Measurements from ENCODE around the gene PKN2.

DNA sequence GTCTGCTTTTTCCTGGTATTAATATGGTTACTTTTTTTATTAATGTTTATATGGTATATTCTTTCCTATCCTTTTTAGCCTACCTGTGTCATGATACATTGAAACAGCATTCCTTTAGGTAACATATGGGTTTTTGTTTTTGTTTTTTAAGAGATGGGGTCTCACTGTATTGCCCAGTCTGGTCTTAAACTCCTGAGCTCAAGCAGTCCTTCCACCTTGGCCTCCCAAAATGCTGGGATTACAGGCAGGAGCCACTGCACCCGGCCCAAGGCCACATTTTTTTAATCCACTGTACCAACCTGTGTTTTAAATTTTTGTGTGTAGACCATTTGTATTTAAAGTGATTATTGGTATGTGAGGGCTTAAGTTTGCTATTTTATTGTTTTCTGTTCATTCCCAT lies 43.1 kb downstream of the PKN2 start:
- TF ChIP-seq, protein P1, sequence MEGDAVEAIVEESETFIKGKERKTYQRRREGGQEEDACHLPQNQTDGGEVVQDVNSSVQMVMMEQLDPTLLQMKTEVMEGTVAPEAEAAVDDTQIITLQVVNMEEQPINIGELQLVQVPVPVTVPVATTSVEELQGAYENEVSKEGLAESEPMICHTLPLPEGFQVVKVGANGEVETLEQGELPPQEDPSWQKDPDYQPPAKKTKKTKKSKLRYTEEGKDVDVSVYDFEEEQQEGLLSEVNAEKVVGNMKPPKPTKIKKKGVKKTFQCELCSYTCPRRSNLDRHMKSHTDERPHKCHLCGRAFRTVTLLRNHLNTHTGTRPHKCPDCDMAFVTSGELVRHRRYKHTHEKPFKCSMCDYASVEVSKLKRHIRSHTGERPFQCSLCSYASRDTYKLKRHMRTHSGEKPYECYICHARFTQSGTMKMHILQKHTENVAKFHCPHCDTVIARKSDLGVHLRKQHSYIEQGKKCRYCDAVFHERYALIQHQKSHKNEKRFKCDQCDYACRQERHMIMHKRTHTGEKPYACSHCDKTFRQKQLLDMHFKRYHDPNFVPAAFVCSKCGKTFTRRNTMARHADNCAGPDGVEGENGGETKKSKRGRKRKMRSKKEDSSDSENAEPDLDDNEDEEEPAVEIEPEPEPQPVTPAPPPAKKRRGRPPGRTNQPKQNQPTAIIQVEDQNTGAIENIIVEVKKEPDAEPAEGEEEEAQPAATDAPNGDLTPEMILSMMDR (IDR thresholded peaks at IDR 0.05), result no peak
- no peak for TF ChIP-seq POLR2A (IDR thresholded peaks at IDR 0.05)

Measured in right lobe of liver (tissue), 4 donors.